WTC11 (cell line): Measurements from ENCODE around the gene SF3B2.

Experiments
- JUN ChIP-seq: sonication (generic); formaldehyde crosslinking; IDR thresholded peaks from 2 replicates; pipeline ENCODE4 v1.8.0; 2023; ENCODE audit warnings: mild to moderate bottlenecking, missing genetic modification reagents
- MAX ChIP-seq: sonication (generic); formaldehyde crosslinking; IDR thresholded peaks from 2 replicates; pipeline ENCODE4 v1.8.0; 2022; ENCODE audit warnings: mild to moderate bottlenecking, missing genetic modification reagents
- RORB ChIP-seq: fragments of 250-450 bp; sonication (Bioruptor Pico); IDR thresholded peaks from 2 replicates; pipeline ENCODE4 v1.9.0; 2021; ENCODE audit warnings: mild to moderate bottlenecking
- TP53 ChIP-seq: sonication (generic); formaldehyde crosslinking; IDR thresholded peaks from 2 replicates; pipeline ENCODE4 v1.8.1; 2023; ENCODE audit warnings: mild to moderate bottlenecking, missing genetic modification reagents
- ZBTB21 ChIP-seq: sonication (generic); formaldehyde crosslinking; IDR thresholded peaks from 2 replicates; pipeline ENCODE4 v1.8.1; 2023; ENCODE audit warnings: mild to moderate bottlenecking, missing genetic modification reagents, borderline replicate concordance
- ZNF263 ChIP-seq: sonication (generic); formaldehyde crosslinking; IDR thresholded peaks from 2 replicates; pipeline ENCODE4 v1.8.1; 2022; ENCODE audit warnings: low read depth, mild to moderate bottlenecking, moderate library complexity, missing genetic modification reagents

GRCh38 chr11:66011785-66012303 is 40.3 kb upstream of the SF3B2 start, which contains the start of gene CST6:
- TF ChIP-seq MAX (CRISPR knock-in tag) (peak; percentile 75; the same call in 1 of the 2 replicates), TP53 (CRISPR knock-in tag) (no peak), ZBTB21 (CRISPR knock-in tag) (0 out of 2 replicates have a peak, but pooled peaks have one; percentile 41), JUN (no peak), RORB (CRISPR knock-in tag) (no peak), ZNF263 (CRISPR knock-in tag) (0 out of 2 replicates have a peak, but pooled peaks have one; percentile 29)
